ENCODE results near the gene DNAJC15.
A peak's percentile ranks its signal among the peaks of the same experiment; 100 is the strongest.
"Not testable (repeated sequence)": the region's sequence is repeated elsewhere in the genome, so short reads cannot be mapped to it uniquely, and the experiment has no call there.

The DNAJC15 gene

DNA sequence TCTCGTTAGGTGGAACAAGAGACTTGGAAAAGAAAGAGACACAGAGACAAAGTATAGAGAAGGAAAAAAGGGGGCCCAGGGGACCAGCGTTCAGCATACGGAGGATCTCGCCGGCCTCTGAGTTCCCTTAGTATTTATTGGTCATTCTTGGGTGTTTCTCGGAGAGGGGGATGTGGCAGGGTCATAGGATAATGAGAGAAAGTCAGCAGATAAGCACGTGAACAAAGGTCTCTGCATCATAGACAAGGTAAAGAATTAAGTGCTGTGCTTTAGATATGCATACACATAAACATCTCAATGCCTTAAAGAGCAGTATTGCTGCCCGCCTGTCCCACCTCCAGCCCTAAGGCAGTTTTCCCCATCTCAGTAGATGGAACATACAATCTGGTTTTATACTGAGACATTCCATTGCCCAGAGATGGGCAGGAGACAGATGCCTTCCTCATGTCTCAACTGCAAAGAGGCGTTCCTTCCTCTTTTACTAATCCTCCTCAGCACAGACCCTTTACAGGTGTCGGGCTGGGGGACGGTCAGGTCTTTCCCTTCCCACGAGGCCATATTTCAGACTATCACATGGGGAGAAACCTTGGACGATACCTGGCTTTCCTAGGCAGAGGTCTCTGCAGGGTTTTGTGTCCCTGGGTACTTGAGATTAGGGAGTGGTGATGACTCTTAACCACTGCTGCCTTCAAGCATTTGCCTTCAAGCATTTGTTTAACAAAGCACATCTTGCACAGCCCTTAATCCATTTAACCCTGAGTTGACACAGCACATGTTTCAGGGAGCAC lies 17.4 kb downstream of the DNAJC15 start:
- H3K27me3 ChIP-seq (ENCODE audit: control insufficient read depth in 5 of 5, insufficient read depth in 4 of 5, low read length in 5 of 5); H3K27ac ChIP-seq (ENCODE audit: low read depth, low read length); H3K4me3 ChIP-seq (ENCODE audit: low read depth in 1 of 5, low read length in 5 of 5); H3K36me3 ChIP-seq (ENCODE audit: control insufficient read depth in 5 of 5, insufficient read depth in 5 of 5, low read length in 5 of 5); H3K9ac ChIP-seq (ENCODE audit: low read length in 5 of 5); H3K9me3 ChIP-seq (ENCODE audit: control insufficient read depth in 5 of 5, low read length in 5 of 5): not testable (repeated sequence)
- H3K4me1 ChIP-seq (ENCODE audit: control insufficient read depth in 5 of 5, insufficient read depth in 5 of 5, low read length in 5 of 5) = peaks cover 0 to 24% (median 11%) of the 10 kb centered on the region in 5 donors

DNA sequence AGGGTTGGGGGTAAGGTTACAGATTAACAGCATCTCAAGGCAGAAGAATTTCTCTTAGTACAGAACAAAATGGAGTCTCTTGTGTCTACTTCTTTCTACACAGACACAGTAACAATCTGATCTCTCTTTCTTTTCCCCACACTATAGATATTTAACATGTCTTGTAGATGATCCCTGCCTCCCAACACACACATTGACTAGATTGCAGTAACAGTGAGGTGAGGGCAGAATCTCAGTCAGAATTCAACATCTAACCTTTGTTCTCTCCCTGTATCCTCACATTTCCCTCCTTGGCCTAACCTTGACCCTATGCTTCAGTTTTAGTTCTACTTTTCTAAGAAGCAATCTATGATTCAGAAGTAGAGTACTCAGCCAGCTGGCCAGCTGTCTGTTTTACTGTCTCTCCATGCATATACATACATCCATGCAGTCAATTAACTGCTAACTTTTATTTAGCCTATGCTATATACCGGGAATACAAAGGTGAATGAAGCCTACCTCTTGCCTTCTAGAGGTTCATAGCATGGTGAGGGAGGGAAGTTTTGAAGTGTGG lies 18.1 kb downstream of the DNAJC15 start:
- peaks cover 0 to under 1% (median 0%) of the 10 kb centered on the region in 5 donors for H3K36me3 ChIP-seq (ENCODE audit: control insufficient read depth in 5 of 5, insufficient read depth in 5 of 5, low read length in 5 of 5)
- H3K9ac ChIP-seq (ENCODE audit: low read length in 5 of 5) = no peak overlapping the region
- H3K4me3 ChIP-seq (ENCODE audit: low read depth in 1 of 5, low read length in 5 of 5) = no peak overlapping the region
- no peak overlapping the region for H3K27ac ChIP-seq (ENCODE audit: low read depth, low read length)
- no peaks in the 10 kb centered on the region for H3K27me3 ChIP-seq (ENCODE audit: control insufficient read depth in 5 of 5, insufficient read depth in 4 of 5, low read length in 5 of 5)
- no peaks in the 10 kb centered on the region for H3K9me3 ChIP-seq (ENCODE audit: control insufficient read depth in 5 of 5, low read length in 5 of 5)
- H3K4me1 ChIP-seq (ENCODE audit: control insufficient read depth in 5 of 5, insufficient read depth in 5 of 5, low read length in 5 of 5) = peaks cover 0 to 23% (median 11%) of the 10 kb centered on the region in 5 donors

DNA sequence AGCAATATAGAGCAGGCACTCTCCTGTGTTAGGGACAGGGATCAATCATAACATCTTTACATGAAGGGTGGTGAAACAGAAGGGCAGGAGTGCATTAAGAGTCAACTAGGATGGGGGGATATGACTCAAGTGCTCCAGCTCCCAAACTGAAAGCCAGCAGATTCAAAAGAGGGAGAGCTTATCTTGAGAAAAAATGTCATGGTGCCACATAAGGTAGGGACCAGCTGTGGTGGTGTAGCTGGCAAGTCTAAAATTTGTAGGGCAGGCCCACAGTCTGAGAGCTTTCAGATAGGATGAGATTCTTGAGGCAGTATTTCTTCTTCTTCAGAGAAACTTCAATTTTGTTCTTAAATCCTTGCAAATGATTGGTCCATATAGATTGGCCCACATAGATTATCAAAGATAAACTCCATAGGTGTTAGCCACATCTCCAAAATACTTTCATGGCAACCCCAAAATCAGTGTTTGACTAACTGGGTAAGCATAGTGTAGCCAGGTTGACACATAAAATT lies 19.1 kb downstream of the DNAJC15 start:
- peaks cover 0 to 4% (median 0%) of the 10 kb centered on the region in 5 donors for H3K36me3 ChIP-seq (ENCODE audit: control insufficient read depth in 5 of 5, insufficient read depth in 5 of 5, low read length in 5 of 5)
- no peaks in the 10 kb centered on the region for H3K27me3 ChIP-seq (ENCODE audit: control insufficient read depth in 5 of 5, insufficient read depth in 4 of 5, low read length in 5 of 5)
- H3K4me1 ChIP-seq (ENCODE audit: control insufficient read depth in 5 of 5, insufficient read depth in 5 of 5, low read length in 5 of 5) = peaks cover 0 to 16% (median 8%) of the 10 kb centered on the region in 5 donors
- no peak overlapping the region for H3K9ac ChIP-seq (ENCODE audit: low read length in 5 of 5)
- no peaks in the 10 kb centered on the region for H3K9me3 ChIP-seq (ENCODE audit: control insufficient read depth in 5 of 5, low read length in 5 of 5)
- no peak overlapping the region for H3K27ac ChIP-seq (ENCODE audit: low read depth, low read length)
- no peak overlapping the region for H3K4me3 ChIP-seq (ENCODE audit: low read depth in 1 of 5, low read length in 5 of 5)

DNA sequence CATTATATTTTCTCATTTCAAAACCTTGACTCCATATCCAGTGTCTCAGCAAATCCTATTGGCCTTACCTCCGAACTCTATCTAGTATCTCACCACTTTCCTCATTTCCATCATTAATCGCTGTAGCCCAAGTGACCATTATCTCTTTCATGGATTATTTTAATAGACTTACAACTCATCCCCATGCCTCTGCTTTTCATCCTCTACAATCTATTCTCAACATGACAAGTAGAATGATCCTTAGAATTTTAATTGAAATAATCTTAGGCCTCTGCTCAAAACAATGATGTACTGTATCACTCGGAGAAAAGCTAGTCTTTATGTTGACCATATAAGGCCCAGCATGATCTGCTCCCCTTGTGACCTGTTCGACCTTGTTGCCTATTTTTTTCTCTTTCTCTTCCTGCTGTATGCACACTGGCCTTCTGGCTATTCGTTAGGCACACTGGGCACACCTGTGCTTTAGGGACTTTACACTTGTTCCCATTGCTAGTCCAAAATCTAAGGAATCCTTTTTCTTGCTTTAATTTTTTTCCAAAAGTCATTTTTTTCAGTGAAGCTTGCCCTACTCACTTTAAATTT lies 21.4 kb downstream of the DNAJC15 start:
- H3K9me3 ChIP-seq (ENCODE audit: control insufficient read depth in 5 of 5, low read length in 5 of 5) = no peaks in the 10 kb centered on the region
- H3K27me3 ChIP-seq (ENCODE audit: control insufficient read depth in 5 of 5, insufficient read depth in 4 of 5, low read length in 5 of 5) = no peaks in the 10 kb centered on the region
- H3K9ac ChIP-seq (ENCODE audit: low read length in 5 of 5) = no peak overlapping the region
- peaks cover 0 to 4% (median 0%) of the 10 kb centered on the region in 5 donors for H3K36me3 ChIP-seq (ENCODE audit: control insufficient read depth in 5 of 5, insufficient read depth in 5 of 5, low read length in 5 of 5)
- H3K27ac ChIP-seq (ENCODE audit: low read depth, low read length) = no peak overlapping the region
- H3K4me1 ChIP-seq (ENCODE audit: control insufficient read depth in 5 of 5, insufficient read depth in 5 of 5, low read length in 5 of 5) = peaks cover 0 to 12% (median 8%) of the 10 kb centered on the region in 5 donors
- no peak overlapping the region for H3K4me3 ChIP-seq (ENCODE audit: low read depth in 1 of 5, low read length in 5 of 5)

GRCh38 chr13:43045302-43045773 lies 22.0 kb downstream of the DNAJC15 start:
- H3K9ac ChIP-seq (ENCODE audit: low read length in 5 of 5); H3K27me3 ChIP-seq (ENCODE audit: control insufficient read depth in 5 of 5, insufficient read depth in 4 of 5, low read length in 5 of 5); H3K36me3 ChIP-seq (ENCODE audit: control insufficient read depth in 5 of 5, insufficient read depth in 5 of 5, low read length in 5 of 5); H3K9me3 ChIP-seq (ENCODE audit: control insufficient read depth in 5 of 5, low read length in 5 of 5); H3K27ac ChIP-seq (ENCODE audit: low read depth, low read length); H3K4me3 ChIP-seq (ENCODE audit: low read depth in 1 of 5, low read length in 5 of 5): not testable (repeated sequence)
- H3K4me1 ChIP-seq (ENCODE audit: control insufficient read depth in 5 of 5, insufficient read depth in 5 of 5, low read length in 5 of 5) = peaks cover 0 to 12% (median 8%) of the 10 kb centered on the region in 5 donors

DNA sequence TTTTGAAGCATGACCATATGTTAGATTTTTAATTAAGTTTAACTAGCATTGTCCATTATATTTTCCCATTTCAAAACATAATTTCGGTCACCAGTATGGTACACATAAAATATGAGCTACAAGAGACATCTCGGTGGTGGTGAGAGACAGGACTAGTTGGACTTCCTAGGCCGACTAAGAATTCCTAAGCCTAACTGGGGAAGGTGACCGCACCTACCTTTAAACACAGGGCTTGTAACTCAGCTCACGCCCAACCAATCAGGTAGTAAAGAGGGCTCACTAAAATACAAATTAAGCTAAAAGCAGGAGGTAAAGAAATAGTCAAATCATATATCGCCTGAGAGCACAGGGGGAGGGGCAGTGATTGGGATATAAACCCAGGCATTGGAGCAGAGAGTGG lies 22.9 kb downstream of the DNAJC15 start:
- Histone ChIP-seq H3K4me3 (ENCODE audit: low read depth in 1 of 5, low read length in 5 of 5) (no peak overlapping the region), H3K27ac (ENCODE audit: low read depth, low read length) (no peak overlapping the region)

DNA sequence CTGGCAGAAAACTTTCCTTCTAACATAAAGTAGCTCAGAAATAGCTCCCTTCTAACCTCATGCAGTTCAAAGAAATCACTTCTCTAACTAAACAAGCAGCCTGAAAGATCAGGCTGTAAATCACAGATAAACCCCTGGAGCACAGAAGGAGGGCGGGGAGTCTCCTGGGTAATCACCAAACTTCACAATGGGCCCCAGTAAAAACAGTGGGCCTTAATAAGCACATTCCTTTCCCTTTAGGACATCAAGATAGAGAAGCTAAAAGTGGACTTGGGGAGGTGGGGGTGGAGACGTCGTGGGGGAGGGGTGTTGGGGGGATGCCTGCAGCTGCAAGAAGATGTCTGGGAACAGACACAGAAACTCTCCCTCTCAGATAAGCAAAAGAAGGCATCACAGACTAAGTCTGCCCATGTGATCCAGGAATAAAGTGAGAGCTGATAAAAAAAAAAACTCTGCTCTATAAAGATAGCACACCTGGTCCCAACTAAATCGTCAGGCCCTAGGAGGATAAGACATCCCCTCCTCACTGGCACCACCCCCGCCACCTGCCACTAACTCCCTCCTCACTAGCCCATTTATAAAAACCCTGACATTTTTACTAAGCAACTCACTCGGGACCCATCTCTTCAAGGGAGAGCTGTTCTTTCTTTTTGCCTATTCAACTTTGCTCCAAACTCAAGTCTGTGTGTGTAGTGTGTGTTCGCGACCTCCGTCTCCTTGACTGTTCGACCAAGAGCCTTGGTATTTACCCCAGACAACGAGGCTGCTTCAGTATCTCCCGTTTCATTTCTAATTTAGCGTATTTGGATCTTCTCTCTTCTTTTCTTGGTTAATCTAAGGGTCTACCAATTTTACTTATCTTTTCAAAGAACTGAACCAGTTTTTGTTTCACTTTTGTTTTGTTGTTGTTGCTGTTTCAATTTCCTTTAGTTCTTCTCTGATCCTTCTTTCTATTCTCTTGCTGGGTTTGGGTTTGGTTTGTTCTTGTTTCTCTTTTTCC lies 31.7 kb downstream of the DNAJC15 start:
- peak overlapping the region; percentile 90 for H3K27ac ChIP-seq (ENCODE audit: low read depth, low read length)
- H3K27me3 ChIP-seq (ENCODE audit: control insufficient read depth in 5 of 5, insufficient read depth in 4 of 5, low read length in 5 of 5) = no peaks in the 10 kb centered on the region
- H3K36me3 ChIP-seq (ENCODE audit: control insufficient read depth in 5 of 5, insufficient read depth in 5 of 5, low read length in 5 of 5) = no peaks in the 10 kb centered on the region
- peak overlapping the region; percentile 10 to 99 (median 74) for H3K9ac ChIP-seq (ENCODE audit: low read length in 5 of 5)
- H3K9me3 ChIP-seq (ENCODE audit: control insufficient read depth in 5 of 5, low read length in 5 of 5) = peaks cover 0 to 3% (median 0%) of the 10 kb centered on the region in 5 donors
- H3K4me3 ChIP-seq (ENCODE audit: low read depth in 1 of 5, low read length in 5 of 5) = peak overlapping the region; percentile 63 to 94 (median 64)
- H3K4me1 ChIP-seq (ENCODE audit: control insufficient read depth in 5 of 5, insufficient read depth in 5 of 5, low read length in 5 of 5) = peaks cover 2 to 29% (median 25%) of the 10 kb centered on the region in 5 donors

More for the DNA sequence above, 22.9 kb downstream of the DNAJC15 start:
- Histone ChIP-seq H3K9ac (ENCODE audit: low read length in 5 of 5) (no peak overlapping the region), H3K36me3 (ENCODE audit: control insufficient read depth in 5 of 5, insufficient read depth in 5 of 5, low read length in 5 of 5) (peaks cover 0 to 4% (median 0%) of the 10 kb centered on the region in 5 donors), H3K4me1 (ENCODE audit: control insufficient read depth in 5 of 5, insufficient read depth in 5 of 5, low read length in 5 of 5) (peaks cover 0 to 12% (median 8%) of the 10 kb centered on the region in 5 donors), H3K27me3 (ENCODE audit: control insufficient read depth in 5 of 5, insufficient read depth in 4 of 5, low read length in 5 of 5) (no peaks in the 10 kb centered on the region), H3K9me3 (ENCODE audit: control insufficient read depth in 5 of 5, low read length in 5 of 5) (no peaks in the 10 kb centered on the region)

- Histone ChIP-seq H3K27ac (ENCODE audit: low read depth, low read length) (no peak overlapping the region), H3K27me3 (ENCODE audit: control insufficient read depth in 5 of 5, insufficient read depth in 4 of 5, low read length in 5 of 5) (no peaks in the 10 kb centered on the region), H3K36me3 (ENCODE audit: control insufficient read depth in 5 of 5, insufficient read depth in 5 of 5, low read length in 5 of 5) (no peaks in the 10 kb centered on the region), H3K4me1 (ENCODE audit: control insufficient read depth in 5 of 5, insufficient read depth in 5 of 5, low read length in 5 of 5) (peaks cover 2 to 29% (median 22%) of the 10 kb centered on the region in 5 donors), H3K9ac (ENCODE audit: low read length in 5 of 5) (no peak overlapping the region), H3K9me3 (ENCODE audit: control insufficient read depth in 5 of 5, low read length in 5 of 5) (peaks cover 0 to 3% (median 0%) of the 10 kb centered on the region in 5 donors), H3K4me3 (ENCODE audit: low read depth in 1 of 5, low read length in 5 of 5) (peak overlapping the region in 1 of 5 donors; percentile 11)
Measured at GRCh38 chr13:43057653-43058317, 34.4 kb downstream of the DNAJC15 start.

GRCh38 chr13:43058318-43058674 lies 34.9 kb downstream of the DNAJC15 start:
- peaks cover 2 to 29% (median 22%) of the 10 kb centered on the region in 5 donors for H3K4me1 ChIP-seq (ENCODE audit: control insufficient read depth in 5 of 5, insufficient read depth in 5 of 5, low read length in 5 of 5)
- H3K4me3 ChIP-seq (ENCODE audit: low read depth in 1 of 5, low read length in 5 of 5) = peak overlapping the region in 3 of 5 donors; percentile 11
- H3K36me3 ChIP-seq (ENCODE audit: control insufficient read depth in 5 of 5, insufficient read depth in 5 of 5, low read length in 5 of 5) = no peaks in the 10 kb centered on the region
- no peak overlapping the region for H3K27ac ChIP-seq (ENCODE audit: low read depth, low read length)
- H3K9me3 ChIP-seq (ENCODE audit: control insufficient read depth in 5 of 5, low read length in 5 of 5) = peaks cover 0 to 1% (median 0%) of the 10 kb centered on the region in 5 donors
- H3K27me3 ChIP-seq (ENCODE audit: control insufficient read depth in 5 of 5, insufficient read depth in 4 of 5, low read length in 5 of 5) = no peaks in the 10 kb centered on the region
- no peak overlapping the region for H3K9ac ChIP-seq (ENCODE audit: low read length in 5 of 5)

Measured in subcutaneous abdominal adipose tissue (tissue), 5 donors.